IMR-90 (cell line): ENCODE measurements around the gene ZNF775.

ENCODE experiments used
- BHLHE40 ChIP-seq: fragments of 150-350 bp; IDR thresholded peaks from 2 replicates; pipeline ENCODE4 v1.6.1; 2016; ENCODE audit warnings: mild to moderate bottlenecking, low read depth, low read length
- CHD1 ChIP-seq: IDR thresholded peaks from 2 replicates; pipeline ENCODE4 v1.6.1; 2012; ENCODE audit warnings: low read depth, low read length, improper control_type of control experiment
- CTCF ChIP-seq: conservative IDR thresholded peaks from 2 replicates; pipeline ENCODE4 v1.5.1; 2012; ENCODE audit warnings: mild to moderate bottlenecking, low read depth, low read length, improper control_type of control experiment
- ELK1 ChIP-seq: fragments of 150-350 bp; IDR thresholded peaks from 2 replicates; pipeline ENCODE4 v1.6.1; 2016; ENCODE audit warnings: low read depth, mild to moderate bottlenecking, low read length, moderate library complexity, borderline replicate concordance
- FOS ChIP-seq: fragments of 150-350 bp; IDR thresholded peaks from 2 replicates; pipeline ENCODE4 v1.6.1; 2016; ENCODE audit warnings: low read depth, low read length
- MAFK ChIP-seq: IDR thresholded peaks from 2 replicates; pipeline ENCODE4 v1.6.1; 2012; ENCODE audit warnings: low read depth, low read length, improper control_type of control experiment
- MXI1 ChIP-seq: IDR thresholded peaks from 2 replicates; pipeline ENCODE4 v1.6.1; 2012; ENCODE audit warnings: low read depth, mild to moderate bottlenecking, low read length, moderate library complexity, borderline replicate concordance
- POLR2A ChIP-seq: IDR thresholded peaks from 2 replicates; pipeline ENCODE4 v1.6.1; 2012; ENCODE audit warnings: mild to moderate bottlenecking, low read depth, low read length
- RAD21 ChIP-seq: IDR thresholded peaks from 2 replicates; pipeline ENCODE4 v1.6.1; 2012; ENCODE audit warnings: low read length, improper control_type of control experiment
- RFX5 ChIP-seq: IDR thresholded peaks from 2 replicates; pipeline ENCODE4 v1.8.0; 2012; ENCODE audit warnings: low read depth, mild to moderate bottlenecking, low read length, moderate library complexity
- SMC3 ChIP-seq: fragments of 150-350 bp; IDR thresholded peaks from 2 replicates; pipeline ENCODE4 v1.6.1; 2016; ENCODE audit warnings: low read depth, mild to moderate bottlenecking, antibody characterized with exemption, low read length, moderate library complexity
- USF2 ChIP-seq: fragments of 150-350 bp; IDR thresholded peaks from 2 replicates; pipeline ENCODE4 v1.6.1; 2017; ENCODE audit warnings: mild to moderate bottlenecking, antibody characterized with exemption, low read length, low read depth

GRCh38 chr7:150412016-150412415 lies 32.9 kb downstream of the ZNF775 start:
- TF ChIP-seq CTCF (no peak), POLR2A (no peak), MAFK (no peak), MXI1 (no peak), RAD21 (no peak), BHLHE40 (no peak), ELK1 (no peak), FOS (no peak), RFX5 (no peak), USF2 (no peak), CHD1 (no peak), SMC3 (no peak)
